Esophagus mucosa (tissue), 1 donor: ENCODE measurements around the gene INHBC. TPM values are rescaled to one million over a fixed set of nuclear protein-coding genes. Genes with fewer than 3 reads are reported as not detected.
"Not testable (repeated sequence)": the region's sequence is repeated elsewhere in the genome, so short reads cannot be mapped to it uniquely, and the experiment has no call there.

Source experiments
- ATAC-seq: fragments of 200-7000 bp; cut with Tn5 transposase; one replicate; pipeline ENCODE4 v1.9.1; 2020
- total RNA-seq: library from RNA; stranded (reverse); gene quantifications from one replicate; pipeline ENCODE4 v1.2.4, GENCODE V29; 2023
- donor health status: DM: yes; HTN: yes; CAD: no.

The INHBC gene
- total RNA-seq, 1 donor from 2014 or later: not detected

GRCh38 chr12:57487055-57487596 is 52.5 kb downstream of the INHBC start:
- ATAC-seq: no peak

- peak; percentile 96 for ATAC-seq
Measured at GRCh38 chr12:57487597-57488401, 53.2 kb downstream of the INHBC start, which contains the start of gene MARS1. Gene MARS1, plus strand, starts transcription at chr12:57488068. Its CDS starts 23 bp downstream, at chr12:57488091.

GRCh38 chr12:57488402-57489156 is 54.0 kb downstream of the INHBC start:
- peak; percentile 24 for ATAC-seq

- no peak for ATAC-seq
Measured at GRCh38 chr12:57489157-57489641, 54.6 kb downstream of the INHBC start.

GRCh38 chr12:57490126-57490525 is 55.5 kb downstream of the INHBC start:
- no peak for ATAC-seq

GRCh38 chr12:57491393-57492280 is 57.1 kb downstream of the INHBC start:
- ATAC-seq: no peak

GRCh38 chr12:57495051-57495701 is 60.6 kb downstream of the INHBC start:
- ATAC-seq: not testable (repeated sequence)

- no peak for ATAC-seq
Measured at GRCh38 chr12:57496822-57497221, 62.2 kb downstream of the INHBC start.

GRCh38 chr12:57497223-57498131 is 62.9 kb downstream of the INHBC start:
- peak; percentile 24 for ATAC-seq

- peak; percentile 27 for ATAC-seq
Measured at GRCh38 chr12:57498132-57498502, 63.5 kb downstream of the INHBC start.

- ATAC-seq: peak; percentile 9
Measured at GRCh38 chr12:57498571-57498970, 64.0 kb downstream of the INHBC start.

- ATAC-seq: no peak
Measured at GRCh38 chr12:57500213-57500612, 65.6 kb downstream of the INHBC start.

Other genes starting within 250 kb of the INHBC start
- gene NXPH4, start 218.0 kb upstream of the INHBC start, total RNA-seq: 6.7 TPM
- 126 TPM for gene SHMT2, start 205.1 kb upstream of the INHBC start, total RNA-seq
- 1.1 TPM for gene STAC3, start 183.6 kb upstream of the INHBC start, total RNA-seq
- 30.2 TPM for gene R3HDM2, start 3.7 kb upstream of the INHBC start, total RNA-seq
- gene INHBE, start 20.5 kb downstream of the INHBC start, total RNA-seq: not detected
- 0.72 TPM for gene GLI1, start 25.0 kb downstream of the INHBC start, total RNA-seq
- gene ARHGAP9, start 45.1 kb downstream of the INHBC start, total RNA-seq: 2.0 TPM
- gene MARS1, start 53.3 kb downstream of the INHBC start, total RNA-seq: 130 TPM
- 34.8 TPM for gene DDIT3, start 85.7 kb downstream of the INHBC start, total RNA-seq
- 50.5 TPM for gene MBD6, start 88.0 kb downstream of the INHBC start, total RNA-seq
- 105 TPM for gene DCTN2, start 112.4 kb downstream of the INHBC start, total RNA-seq
- 0.16 TPM for gene KIF5A, start 115.3 kb downstream of the INHBC start, total RNA-seq
- gene PIP4K2C, start 156.4 kb downstream of the INHBC start, total RNA-seq: 35.8 TPM
- 4.1 TPM for gene DTX3, start 170.0 kb downstream of the INHBC start, total RNA-seq
- 1.5 TPM for gene ARHGEF25, start 176.7 kb downstream of the INHBC start, total RNA-seq
- gene B4GALNT1, start 198.4 kb downstream of the INHBC start, total RNA-seq: 0.04 TPM